ENCODE data around the gene RPS15. TPM values are rescaled to one million over a fixed set of nuclear protein-coding genes. Genes with fewer than 3 reads are reported as not detected.

Gene RPS15
- polyA plus RNA-seq, 1 donor (not counting 4 experiments of a cell fraction or from before 2014, with no cell fraction given), result 795 TPM

DNA sequence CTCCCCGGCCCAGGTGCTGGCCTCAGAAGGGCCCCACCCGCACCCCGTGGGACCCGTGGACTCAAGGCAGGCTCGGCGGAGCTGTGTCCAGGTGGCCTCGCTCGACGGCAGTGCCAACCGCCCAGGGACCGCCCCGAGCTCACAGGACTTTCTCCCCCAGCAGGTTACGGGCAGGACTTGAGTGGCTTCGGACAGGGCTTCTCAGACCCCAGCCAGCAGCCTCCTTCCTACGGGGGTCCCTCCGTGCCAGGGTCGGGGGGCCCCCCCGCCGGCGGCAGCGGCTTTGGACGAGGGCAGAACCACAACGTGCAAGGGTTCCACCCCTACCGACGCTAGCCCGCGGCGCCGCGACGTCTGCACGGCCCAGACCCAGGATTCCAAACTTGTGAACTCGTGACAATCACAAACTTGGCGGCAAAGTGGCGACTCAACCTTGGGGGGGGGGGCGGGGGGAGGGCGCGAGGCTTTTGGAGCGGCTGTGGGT lies 3.6 kb upstream of the RPS15 start:
- FAIRE-seq, result no peak
- Histone ChIP-seq H3K4me3 (ENCODE audit: control insufficient read depth in 2 of 3, extremely low read depth in 1 of 3, insufficient read depth in 2 of 3, low read depth in 1 of 3, low read length in 3 of 3) (no peak overlapping the region), H3K4me2 (ENCODE audit: control insufficient read depth, extremely low read depth, insufficient read depth, low read depth, low read length) (no peak overlapping the region), H3K9me3 (ENCODE audit: control insufficient read depth, low read depth, low read length) (no peaks in the 10 kb centered on the region), H3K79me2 (ENCODE audit: control insufficient read depth, insufficient read depth, low read length) (peaks cover 26% of the 10 kb centered on the region), H3K9me1 (ENCODE audit: control insufficient read depth, extremely low read depth, insufficient read depth, low read length) (no peaks in the 10 kb centered on the region), H3K36me3 (ENCODE audit: control insufficient read depth in 2 of 2, extremely low read depth in 1 of 2, insufficient read depth in 2 of 2, low read length in 2 of 2) (peaks cover 29 to 30% of the 10 kb centered on the region in 2 experiments), H3K9ac (ENCODE audit: control insufficient read depth, extremely low read depth, insufficient read depth, low read length) (no peak overlapping the region), H4K20me1 (ENCODE audit: control insufficient read depth, extremely low read depth, insufficient read depth, low read length) (peaks cover 5% of the 10 kb centered on the region), H3K27ac (ENCODE audit: control insufficient read depth, insufficient read depth, low read length) (no peak overlapping the region), H3K27me3 (ENCODE audit: control insufficient read depth, extremely low read depth, insufficient read depth, low read length) (no peaks in the 10 kb centered on the region), H2AFZ (ENCODE audit: control insufficient read depth, low read length) (no peak overlapping the region), H3K4me1 (ENCODE audit: control insufficient read depth, extremely low read depth, insufficient read depth, low read length) (peaks cover 2% of the 10 kb centered on the region)
- no peak for DNase-seq (ENCODE audit: low read depth, low spot score)
- TF ChIP-seq, protein P1, sequence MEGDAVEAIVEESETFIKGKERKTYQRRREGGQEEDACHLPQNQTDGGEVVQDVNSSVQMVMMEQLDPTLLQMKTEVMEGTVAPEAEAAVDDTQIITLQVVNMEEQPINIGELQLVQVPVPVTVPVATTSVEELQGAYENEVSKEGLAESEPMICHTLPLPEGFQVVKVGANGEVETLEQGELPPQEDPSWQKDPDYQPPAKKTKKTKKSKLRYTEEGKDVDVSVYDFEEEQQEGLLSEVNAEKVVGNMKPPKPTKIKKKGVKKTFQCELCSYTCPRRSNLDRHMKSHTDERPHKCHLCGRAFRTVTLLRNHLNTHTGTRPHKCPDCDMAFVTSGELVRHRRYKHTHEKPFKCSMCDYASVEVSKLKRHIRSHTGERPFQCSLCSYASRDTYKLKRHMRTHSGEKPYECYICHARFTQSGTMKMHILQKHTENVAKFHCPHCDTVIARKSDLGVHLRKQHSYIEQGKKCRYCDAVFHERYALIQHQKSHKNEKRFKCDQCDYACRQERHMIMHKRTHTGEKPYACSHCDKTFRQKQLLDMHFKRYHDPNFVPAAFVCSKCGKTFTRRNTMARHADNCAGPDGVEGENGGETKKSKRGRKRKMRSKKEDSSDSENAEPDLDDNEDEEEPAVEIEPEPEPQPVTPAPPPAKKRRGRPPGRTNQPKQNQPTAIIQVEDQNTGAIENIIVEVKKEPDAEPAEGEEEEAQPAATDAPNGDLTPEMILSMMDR (optimal IDR thresholded peaks at IDR 0.05 in 1 of 3, IDR thresholded peaks at IDR 0.05 in 1 of 3, conservative IDR thresholded peaks at IDR 0.05 in 1 of 3; ENCODE audit: extremely low read depth in 1 of 3, insufficient read depth in 2 of 3, low read length in 3 of 3), result no peak
- no peak for TF ChIP-seq EZH2 (IDR thresholded peaks at IDR 0.05; ENCODE audit: low read length)
- dilution Hi-C loops (cut with MboI; ENCODE audit: extremely low pct_ligation_motif_present, low sequenced_read_pairs), result no loop called here

GRCh38 chr19:1435378-1435989 lies 2.7 kb upstream of the RPS15 start:
- TF ChIP-seq, protein P1 (optimal IDR thresholded peaks at IDR 0.05 in 1 of 3, IDR thresholded peaks at IDR 0.05 in 1 of 3, conservative IDR thresholded peaks at IDR 0.05 in 1 of 3; ENCODE audit: extremely low read depth in 1 of 3, insufficient read depth in 2 of 3, low read length in 3 of 3), result no peak
- no peak for TF ChIP-seq EZH2 (IDR thresholded peaks at IDR 0.05; ENCODE audit: low read length)
- Histone ChIP-seq H3K9me3 (ENCODE audit: control insufficient read depth, low read depth, low read length) (no peaks in the 10 kb centered on the region), H3K4me2 (ENCODE audit: control insufficient read depth, extremely low read depth, insufficient read depth, low read depth, low read length) (no peak overlapping the region), H3K27ac (ENCODE audit: control insufficient read depth, insufficient read depth, low read length) (no peak overlapping the region), H3K9me1 (ENCODE audit: control insufficient read depth, extremely low read depth, insufficient read depth, low read length) (no peaks in the 10 kb centered on the region), H4K20me1 (ENCODE audit: control insufficient read depth, extremely low read depth, insufficient read depth, low read length) (peaks cover 10% of the 10 kb centered on the region), H3K79me2 (ENCODE audit: control insufficient read depth, insufficient read depth, low read length) (peaks cover 33% of the 10 kb centered on the region), H3K4me1 (ENCODE audit: control insufficient read depth, extremely low read depth, insufficient read depth, low read length) (peaks cover 6% of the 10 kb centered on the region), H3K36me3 (ENCODE audit: control insufficient read depth in 2 of 2, extremely low read depth in 1 of 2, insufficient read depth in 2 of 2, low read length in 2 of 2) (peaks cover 32 to 33% of the 10 kb centered on the region in 2 experiments), H3K27me3 (ENCODE audit: control insufficient read depth, extremely low read depth, insufficient read depth, low read length) (no peaks in the 10 kb centered on the region), H3K4me3 (ENCODE audit: control insufficient read depth in 2 of 3, extremely low read depth in 1 of 3, insufficient read depth in 2 of 3, low read depth in 1 of 3, low read length in 3 of 3) (no peak overlapping the region), H2AFZ (ENCODE audit: control insufficient read depth, low read length) (no peak overlapping the region), H3K9ac (ENCODE audit: control insufficient read depth, extremely low read depth, insufficient read depth, low read length) (no peak overlapping the region)
- FAIRE-seq (no peak), DNase-seq (ENCODE audit: low read depth, low spot score) (no peak)
- dilution Hi-C loops (cut with MboI; ENCODE audit: extremely low pct_ligation_motif_present, low sequenced_read_pairs), result no loop called here

Measured in keratinocyte (primary cell).